NCI-H2171 (cell line): Measurements from ENCODE around the gene PRRG2.
A peak's percentile ranks its signal among the peaks of the same experiment; 100 is the strongest.
"Not testable (repeated sequence)": the region's sequence is repeated elsewhere in the genome, so short reads cannot be mapped to it uniquely, and the experiment has no call there.

Source experiments
- DNase-seq: peaks from one replicate; lab custom pipeline; 2025; lab: John Stamatoyannopoulos, UW

Gene PRRG2

GRCh38 chr19:49609499-49610092 is 28.5 kb downstream of the PRRG2 start:
- DNase-seq = no peak

- no peak for DNase-seq
Measured at GRCh38 chr19:49613374-49613773, 32.3 kb downstream of the PRRG2 start.

- no peak for DNase-seq
Measured at GRCh38 chr19:49614096-49614833, 33.1 kb downstream of the PRRG2 start.

DNA sequence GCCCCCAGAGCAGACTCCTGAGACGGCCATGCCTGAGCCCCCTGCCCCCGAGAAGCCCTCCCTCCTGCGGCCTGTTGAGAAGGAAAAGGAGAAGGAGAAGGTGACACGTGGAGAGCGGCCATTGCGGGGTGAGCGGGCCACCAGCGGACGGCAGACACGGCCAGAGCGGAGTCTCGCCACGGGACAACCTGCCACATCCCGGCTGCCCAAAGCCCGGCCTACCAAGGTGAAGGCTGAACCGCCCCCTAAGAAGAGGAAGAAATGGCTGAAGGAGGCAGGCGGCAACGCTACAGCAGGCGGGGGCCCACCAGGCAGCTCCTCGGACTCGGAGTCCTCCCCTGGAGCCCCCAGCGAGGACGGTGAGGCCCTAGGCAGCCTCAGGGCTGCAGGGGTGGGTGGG is 34.7 kb downstream of the PRRG2 start:
- no peak for DNase-seq

- no peak for DNase-seq
Measured at GRCh38 chr19:49616532-49616931, 35.4 kb downstream of the PRRG2 start.

- no peak for DNase-seq
Measured at GRCh38 chr19:49616945-49617344, 35.8 kb downstream of the PRRG2 start.

GRCh38 chr19:49617860-49618259 is 36.7 kb downstream of the PRRG2 start:
- DNase-seq = not testable (repeated sequence)

- DNase-seq = no peak
Measured at GRCh38 chr19:49624967-49625910, 44.1 kb downstream of the PRRG2 start.

- no peak for DNase-seq
Measured at GRCh38 chr19:49626226-49626625, 45.1 kb downstream of the PRRG2 start.

- no peak for DNase-seq
Measured at GRCh38 chr19:49629659-49630058, 48.5 kb downstream of the PRRG2 start.

DNA sequence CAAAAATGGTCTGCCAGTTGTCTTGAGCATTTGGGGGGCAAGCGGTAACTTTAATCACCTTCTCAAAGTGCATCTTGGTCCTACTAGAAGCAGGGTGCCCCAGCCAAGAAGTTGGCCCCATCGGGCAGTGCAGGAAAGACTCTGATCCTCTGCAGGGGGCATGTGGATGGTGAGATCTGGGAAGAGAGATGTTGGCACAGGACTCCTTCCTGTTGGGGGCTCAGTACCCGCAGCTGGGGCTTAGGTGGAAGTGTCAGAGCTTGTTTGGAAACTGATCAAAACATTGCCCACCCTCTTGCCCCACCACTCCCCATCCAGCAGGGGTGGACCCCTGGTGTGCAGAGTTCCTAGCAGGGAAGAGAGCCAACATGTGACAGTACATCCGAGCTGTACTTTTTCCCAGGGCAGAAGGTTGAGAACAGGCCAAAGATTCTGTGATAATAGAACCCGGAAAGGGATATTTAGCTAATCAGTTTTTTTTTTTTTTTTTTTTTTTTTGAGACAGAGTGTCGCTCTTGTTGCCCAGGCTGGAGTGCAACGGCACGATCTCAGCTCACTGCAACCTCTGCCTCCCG is 50.0 kb downstream of the PRRG2 start:
- no peak for DNase-seq

- no peak for DNase-seq
Measured at GRCh38 chr19:49631610-49632192, 50.6 kb downstream of the PRRG2 start.

DNA sequence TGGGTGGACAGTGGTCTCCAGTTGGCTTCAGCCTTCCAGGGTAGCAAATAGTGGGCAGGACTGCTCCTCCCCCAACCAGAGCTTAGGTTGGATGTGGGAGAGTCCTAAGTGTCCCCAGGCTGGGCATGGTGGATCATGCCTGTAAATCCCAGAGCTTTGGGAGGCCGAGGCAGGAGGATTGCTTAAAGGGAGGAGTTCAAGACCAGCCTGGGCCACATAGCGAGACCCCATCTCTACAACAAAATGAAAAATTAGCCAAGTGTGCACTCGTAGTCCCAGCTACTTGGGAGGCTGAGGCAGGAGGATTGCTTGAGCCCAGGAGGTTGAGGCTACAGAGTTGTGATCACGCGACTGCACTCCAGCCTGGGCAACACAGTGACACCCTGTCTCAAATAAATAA is 51.5 kb downstream of the PRRG2 start:
- DNase-seq = no peak

GRCh38 chr19:49633273-49633672 is 52.2 kb downstream of the PRRG2 start:
- not testable (repeated sequence) for DNase-seq

- peak; percentile 22 for DNase-seq
Measured at GRCh38 chr19:49635530-49636232, 54.6 kb downstream of the PRRG2 start.

- no peak for DNase-seq
Measured at GRCh38 chr19:49636233-49636932, 55.3 kb downstream of the PRRG2 start.

DNA sequence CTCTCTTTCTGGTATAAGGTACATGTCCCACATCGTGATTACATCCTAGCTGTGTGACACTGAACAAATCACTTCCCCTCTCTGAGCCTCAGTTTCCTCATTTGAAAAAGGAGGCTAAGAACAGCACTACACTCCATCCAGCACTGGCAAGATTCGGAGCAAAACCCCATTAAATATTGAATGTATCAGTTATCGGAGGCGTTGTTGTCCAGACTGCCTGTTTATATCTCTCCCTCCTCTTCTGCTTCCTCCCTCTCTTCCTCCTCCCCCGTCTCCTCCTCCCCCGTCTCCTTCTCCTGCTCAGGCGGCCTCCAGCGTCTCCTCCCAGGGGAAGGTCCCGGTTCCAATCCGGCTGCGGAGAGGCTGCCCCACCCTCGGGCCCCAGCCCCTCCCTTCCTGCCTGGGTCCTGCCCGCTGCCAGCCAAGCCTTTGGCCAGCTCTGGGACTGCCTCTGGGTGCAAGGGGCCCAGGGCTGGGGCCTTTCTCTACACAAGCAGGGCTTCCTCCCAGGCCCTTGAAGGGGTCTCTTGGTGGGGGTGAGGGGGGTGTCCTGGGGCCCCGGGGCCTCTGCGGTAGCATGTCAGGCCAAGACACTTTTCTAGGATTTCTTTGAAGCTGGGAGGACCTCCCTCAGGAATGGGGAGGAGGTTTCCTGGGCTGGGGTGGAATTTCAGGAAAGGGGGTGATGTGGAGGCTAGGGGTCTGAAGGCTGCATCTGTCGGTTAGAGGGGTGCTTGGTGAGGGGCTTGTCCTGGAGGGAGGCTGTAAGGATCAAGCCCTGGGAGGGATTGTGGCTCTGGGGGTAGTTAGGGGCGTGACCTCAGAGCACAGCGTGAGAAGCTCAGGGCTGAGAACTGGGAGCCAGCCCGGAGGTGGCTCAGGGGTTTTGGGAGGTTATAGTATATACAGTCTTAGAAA is 57.0 kb downstream of the PRRG2 start:
- DNase-seq = no peak

GRCh38 chr19:49639401-49640112 is 58.4 kb downstream of the PRRG2 start:
- DNase-seq = no peak
